Measurements from ENCODE around the gene USP3. TPM values are rescaled to one million over a fixed set of nuclear protein-coding genes. Genes with fewer than 3 reads are reported as not detected.
"Not testable (repeated sequence)": the region's sequence is repeated elsewhere in the genome, so short reads cannot be mapped to it uniquely, and the experiment has no call there.

The USP3 gene
- total and polyA plus RNA-seq, 9 donors: 21.1 to 76.0 (median 60.1) TPM

DNA sequence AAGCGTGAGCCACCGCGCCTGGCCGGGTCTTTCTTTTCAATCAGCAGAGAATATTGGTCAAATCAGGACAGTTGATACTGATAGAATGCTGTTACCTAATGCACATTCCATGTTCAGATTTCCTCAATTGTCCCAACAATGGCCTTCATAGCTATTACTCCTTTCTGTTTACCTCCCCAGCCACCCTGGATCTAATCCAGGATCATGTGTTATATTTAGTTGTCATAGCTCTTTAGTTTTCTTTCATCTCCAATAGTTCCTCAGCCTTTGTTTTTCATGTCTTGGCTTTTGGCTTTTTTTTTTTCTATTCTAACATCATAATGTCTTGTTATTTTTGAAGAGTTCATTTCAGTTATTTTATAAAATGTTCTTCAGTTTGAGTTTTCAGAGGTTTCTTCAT, 14.6 kb downstream of the USP3 start:
- no peak overlapping the region for H3K27ac ChIP-seq
- DNase-seq: no peak
- TF ChIP-seq EP300 (IDR thresholded peaks at IDR 0.05) (no peak), POLR2A (IDR thresholded peaks at IDR 0.05) (no peak)
- TF ChIP-seq, protein P1, sequence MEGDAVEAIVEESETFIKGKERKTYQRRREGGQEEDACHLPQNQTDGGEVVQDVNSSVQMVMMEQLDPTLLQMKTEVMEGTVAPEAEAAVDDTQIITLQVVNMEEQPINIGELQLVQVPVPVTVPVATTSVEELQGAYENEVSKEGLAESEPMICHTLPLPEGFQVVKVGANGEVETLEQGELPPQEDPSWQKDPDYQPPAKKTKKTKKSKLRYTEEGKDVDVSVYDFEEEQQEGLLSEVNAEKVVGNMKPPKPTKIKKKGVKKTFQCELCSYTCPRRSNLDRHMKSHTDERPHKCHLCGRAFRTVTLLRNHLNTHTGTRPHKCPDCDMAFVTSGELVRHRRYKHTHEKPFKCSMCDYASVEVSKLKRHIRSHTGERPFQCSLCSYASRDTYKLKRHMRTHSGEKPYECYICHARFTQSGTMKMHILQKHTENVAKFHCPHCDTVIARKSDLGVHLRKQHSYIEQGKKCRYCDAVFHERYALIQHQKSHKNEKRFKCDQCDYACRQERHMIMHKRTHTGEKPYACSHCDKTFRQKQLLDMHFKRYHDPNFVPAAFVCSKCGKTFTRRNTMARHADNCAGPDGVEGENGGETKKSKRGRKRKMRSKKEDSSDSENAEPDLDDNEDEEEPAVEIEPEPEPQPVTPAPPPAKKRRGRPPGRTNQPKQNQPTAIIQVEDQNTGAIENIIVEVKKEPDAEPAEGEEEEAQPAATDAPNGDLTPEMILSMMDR (IDR thresholded peaks at IDR 0.05): no peak
- 91 to 96% (median 93%) methylated on average over 4 of the region's 4 CpGs for WGBS, 3 donors
- no peaks in the 10 kb centered on the region for H3K9me3 ChIP-seq
- H3K27me3 ChIP-seq: no peaks in the 10 kb centered on the region
- H3K4me3 ChIP-seq: no peak overlapping the region
- H3K36me3 ChIP-seq: no peaks in the 10 kb centered on the region
- H3K4me1 ChIP-seq (ENCODE audit: insufficient read depth): peaks cover 21% of the 10 kb centered on the region
- intact Hi-C loops (cut with DNase I): loop anchor here in 1 of 4 donors (1.0 kb wide), 1 partner anchor 15 kb away; the partner anchor contains the start of gene USP3

DNA sequence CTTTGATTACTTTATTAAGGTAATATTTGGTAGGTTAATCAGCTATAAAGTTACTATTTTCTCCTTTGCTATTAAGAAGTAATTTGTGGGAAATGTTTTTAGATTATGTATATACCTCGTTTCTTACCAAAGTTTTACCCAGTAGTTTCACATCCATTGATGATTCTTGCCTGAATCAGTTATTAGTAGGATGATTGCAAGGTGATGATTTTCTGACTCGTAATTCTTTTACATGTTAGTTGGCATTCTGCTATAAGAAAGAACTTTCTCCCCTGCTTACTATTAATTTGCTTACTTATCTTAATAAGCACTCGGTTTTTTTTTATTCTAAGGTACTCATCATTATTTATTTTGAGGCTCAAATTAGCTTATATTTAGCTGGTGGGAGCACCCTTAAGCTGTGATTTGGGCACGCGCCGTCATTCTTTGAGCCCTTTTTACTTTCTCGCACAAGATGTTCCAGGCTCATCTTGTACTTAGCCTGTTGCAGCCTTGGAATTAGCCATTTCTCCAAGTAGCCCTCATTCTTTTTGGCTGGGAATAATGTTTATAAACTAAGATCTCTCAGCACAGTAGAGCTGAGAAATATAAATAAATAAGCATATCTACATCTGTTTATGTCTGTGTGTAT, 15.3 kb downstream of the USP3 start:
- intact Hi-C loops (cut with DNase I): loop anchor here in 1 of 4 donors (1.0 kb wide), 1 partner anchor 15 kb away; the partner anchor contains the start of gene USP3
- Histone ChIP-seq H3K9me3 (no peaks in the 10 kb centered on the region), H3K27me3 (no peaks in the 10 kb centered on the region), H3K36me3 (no peaks in the 10 kb centered on the region), H3K4me3 (no peak overlapping the region), H3K27ac (no peak overlapping the region), H3K4me1 (ENCODE audit: insufficient read depth) (peaks cover 28% of the 10 kb centered on the region)
- DNase-seq: peak in 2 of 5 donors; percentile 32 to 69
- 25 to 39% (median 35%) methylated on average over 7 of the region's 7 CpGs for WGBS, 3 donors
- TF ChIP-seq POLR2A (IDR thresholded peaks at IDR 0.05): no peak
- TF ChIP-seq, protein P1 (IDR thresholded peaks at IDR 0.05): no peak
- no peak for TF ChIP-seq EP300 (IDR thresholded peaks at IDR 0.05)

DNA sequence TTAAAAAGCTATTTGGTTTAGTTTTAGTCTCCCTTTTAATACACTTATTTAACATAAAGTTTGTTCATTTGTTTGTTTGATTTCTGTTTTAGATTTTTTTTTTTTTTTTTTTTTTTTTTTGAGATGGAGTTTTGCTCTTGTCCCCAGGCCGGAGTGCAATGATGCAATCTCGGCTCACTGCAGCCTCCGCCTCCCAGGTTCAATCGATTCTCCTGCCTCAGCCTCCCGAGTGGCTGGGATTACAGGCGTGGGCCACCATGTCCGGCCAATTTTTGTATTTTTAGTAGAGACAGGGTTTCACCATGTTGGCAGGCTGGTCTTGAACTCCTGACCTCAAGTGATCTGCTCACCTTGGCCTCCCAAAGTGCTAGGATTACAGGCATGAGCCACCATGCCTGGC, 16.1 kb downstream of the USP3 start:
- H3K9me3 ChIP-seq: not testable (repeated sequence)
- 70 to 94% (median 82%) methylated on average over 7 of the region's 7 CpGs for WGBS, 3 donors

DNA sequence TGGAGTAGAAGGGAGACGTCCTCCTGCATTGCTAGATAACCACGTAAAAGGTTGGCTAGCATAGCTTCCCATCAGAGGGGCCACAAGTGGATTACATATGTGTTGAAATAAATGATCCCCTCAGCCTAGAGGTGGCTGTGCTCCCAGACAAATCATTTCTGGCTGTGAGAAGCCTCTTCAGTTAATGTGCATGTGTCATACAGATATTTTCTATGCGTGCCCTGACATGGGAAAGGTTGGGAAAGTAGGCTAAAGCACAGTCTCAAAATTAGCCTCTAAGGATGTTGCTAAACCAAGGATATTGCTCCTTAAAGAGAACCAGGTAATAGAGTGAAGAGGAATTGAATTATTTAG, 17.8 kb downstream of the USP3 start:
- Histone ChIP-seq H3K9me3 (no peaks in the 10 kb centered on the region), H3K4me3 (no peak overlapping the region), H3K27ac (peak overlapping the region in 1 of 2 donors; percentile 28), H3K36me3 (no peaks in the 10 kb centered on the region), H3K27me3 (no peaks in the 10 kb centered on the region), H3K4me1 (ENCODE audit: insufficient read depth) (peaks cover 36% of the 10 kb centered on the region)
- no peak for DNase-seq
- intact Hi-C loops (cut with DNase I): no loop called here
- WGBS, 3 donors: 25 to 59% (median 28%) methylated on average over 3 of the region's 3 CpGs
- TF ChIP-seq POLR2A (IDR thresholded peaks at IDR 0.05) (no peak), EP300 (IDR thresholded peaks at IDR 0.05) (no peak)
- TF ChIP-seq, protein P1 (IDR thresholded peaks at IDR 0.05): no peak

More for the DNA sequence above, 16.1 kb downstream of the USP3 start:
- H3K4me3 ChIP-seq; DNase-seq; H3K27me3 ChIP-seq; H3K27ac ChIP-seq; H3K36me3 ChIP-seq; intact Hi-C loops (cut with DNase I): not testable (repeated sequence)
- peaks cover 31% of the 10 kb centered on the region for H3K4me1 ChIP-seq (ENCODE audit: insufficient read depth)

DNA sequence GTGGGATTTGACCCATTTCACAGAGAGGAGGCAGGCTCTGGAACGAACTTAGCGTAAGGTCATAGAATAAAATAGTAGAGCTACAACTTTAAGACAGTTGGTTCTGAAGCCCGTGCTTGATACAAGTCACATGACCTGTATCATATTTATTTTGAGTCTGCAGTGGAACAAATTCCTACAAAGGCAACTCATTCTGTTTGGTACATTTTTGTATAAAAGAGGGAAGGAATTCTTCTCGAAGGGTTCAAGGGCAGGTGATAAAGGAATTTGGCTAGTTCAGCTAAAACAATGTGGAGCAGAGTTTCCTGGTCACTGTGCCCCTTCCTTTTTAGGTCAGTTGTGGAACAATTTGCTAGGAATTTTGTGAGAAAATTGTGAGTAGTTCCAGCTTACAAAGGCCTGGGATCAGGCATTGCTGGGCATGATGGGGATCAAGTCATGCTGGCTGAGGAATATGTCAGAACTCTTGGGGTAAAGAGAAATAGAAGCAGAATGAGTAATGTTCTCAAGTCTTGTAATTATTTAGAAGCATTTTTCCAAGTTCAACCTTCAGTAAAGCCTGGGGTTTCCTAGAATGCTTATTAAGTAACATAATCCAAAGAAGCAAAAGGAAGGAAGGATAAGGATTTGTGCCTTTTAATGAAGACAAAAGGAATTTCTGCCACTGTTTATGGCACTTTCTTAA, 19.1 kb downstream of the USP3 start:
- H3K27me3 ChIP-seq: no peaks in the 10 kb centered on the region
- peaks cover 35% of the 10 kb centered on the region for H3K4me1 ChIP-seq (ENCODE audit: insufficient read depth)
- WGBS, 3 donors: 3 to 7% (median 6%) methylated on average over 4 of the region's 4 CpGs
- intact Hi-C loops (cut with DNase I): no loop called here
- no peak for TF ChIP-seq POLR2A (IDR thresholded peaks at IDR 0.05)
- TF ChIP-seq, protein P1 (IDR thresholded peaks at IDR 0.05): no peak
- TF ChIP-seq EP300 (IDR thresholded peaks at IDR 0.05): no peak
- H3K36me3 ChIP-seq: no peaks in the 10 kb centered on the region
- H3K27ac ChIP-seq: peak overlapping the region in 1 of 2 donors; percentile 35
- no peak overlapping the region for H3K4me3 ChIP-seq
- DNase-seq: no peak
- no peaks in the 10 kb centered on the region for H3K9me3 ChIP-seq
